ENCODE results near the gene SEC16A. TPM values are rescaled to one million over a fixed set of nuclear protein-coding genes. Genes with fewer than 3 reads are reported as not detected.

SEC16A gene
- total RNA-seq, 6 experiments from 2014 or later = 46.9 to 108 (median 72.0) TPM

- H3K4me1 ChIP-seq = no peaks in the 10 kb centered on the region
- H3K27me3 ChIP-seq = no peaks in the 10 kb centered on the region
- ATAC-seq (no peak), DNase-seq (no peak)
- 92% methylated on average over 5 of the region's 51 CpGs for WGBS (ENCODE audit: insufficient coverage, low coverage, low lambda C conversion rate, missing lambda C conversion rate)
- TF ChIP-seq POLR2A (IDR thresholded peaks at IDR 0.05) = no peak
- no peak for TF ChIP-seq CTCF (IDR thresholded peaks at IDR 0.05)
- intact Hi-C loops (cut with DNase I) = no loop called here
- H3K36me3 ChIP-seq = peaks cover 0 to 94% (median 48%) of the 10 kb centered on the region in 4 donors
- H3K27ac ChIP-seq = no peak overlapping the region
- no peak overlapping the region for H3K4me3 ChIP-seq
- no peaks in the 10 kb centered on the region for H3K9me3 ChIP-seq
Observed at GRCh38 chr9:136505406-136506403, 22.9 kb upstream of the SEC16A start.

DNA sequence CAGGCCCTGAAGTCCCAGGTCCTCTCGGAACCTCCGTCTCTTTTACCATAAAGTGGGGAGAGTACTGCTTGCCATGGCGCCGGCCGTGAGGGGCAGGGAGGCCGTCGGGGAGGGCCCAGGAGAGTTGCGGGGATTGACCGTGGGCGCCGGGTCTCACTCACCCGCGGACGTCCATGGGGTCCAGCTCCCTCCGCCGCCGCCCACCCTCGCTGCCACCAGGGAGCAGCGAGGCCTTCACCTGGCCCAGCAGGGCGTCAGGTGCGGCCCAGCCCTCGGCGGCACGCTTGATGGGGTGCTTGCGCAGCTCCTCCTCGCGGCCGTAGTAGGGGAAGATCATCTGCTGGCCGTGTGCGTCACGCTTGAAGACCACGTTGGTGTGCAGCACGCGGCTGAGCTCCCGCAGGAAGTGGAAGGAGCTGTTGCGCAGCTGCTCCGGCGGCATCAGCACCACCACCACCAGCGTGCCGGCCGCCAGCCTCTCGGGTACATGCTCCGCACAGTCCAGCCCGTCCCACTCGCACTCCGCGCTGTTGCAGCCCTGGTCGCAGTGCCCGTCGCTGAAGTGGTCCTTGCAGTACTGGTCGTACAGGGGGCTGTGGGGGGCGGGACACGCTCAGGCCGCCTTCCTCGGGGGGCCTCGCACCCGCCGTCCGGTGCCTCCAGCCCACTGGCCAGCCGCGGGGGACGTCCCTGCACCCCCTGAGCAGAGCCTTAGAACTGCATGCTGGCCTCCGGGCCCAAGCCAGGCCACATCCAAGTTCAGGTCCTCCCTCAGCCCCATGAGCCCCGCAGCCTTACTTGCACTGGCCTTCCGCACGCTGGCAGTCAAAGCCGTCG, 21.9 kb upstream of the SEC16A start:
- Histone ChIP-seq H3K9me3 (no peaks in the 10 kb centered on the region), H3K4me3 (no peak overlapping the region), H3K4me1 (no peaks in the 10 kb centered on the region), H3K27me3 (no peaks in the 10 kb centered on the region), H3K36me3 (peaks cover 0 to 94% (median 49%) of the 10 kb centered on the region in 4 donors), H3K27ac (no peak overlapping the region)
- WGBS (ENCODE audit: insufficient coverage, low coverage, low lambda C conversion rate, missing lambda C conversion rate) = no CpG with 5 or more reads among the region's 68 CpGs
- no peak for DNase-seq
- intact Hi-C loops (cut with DNase I) = no loop called here
- TF ChIP-seq POLR2A (IDR thresholded peaks at IDR 0.05) (no peak), CTCF (IDR thresholded peaks at IDR 0.05) (no peak)
- ATAC-seq = no peak

- no peaks in the 10 kb centered on the region for H3K9me3 ChIP-seq
- intact Hi-C loops (cut with DNase I) = no loop called here
- no peak overlapping the region for H3K4me3 ChIP-seq
- TF ChIP-seq CTCF (IDR thresholded peaks at IDR 0.05) (no peak), POLR2A (IDR thresholded peaks at IDR 0.05) (no peak)
- ATAC-seq (no peak), DNase-seq (no peak)
- WGBS (ENCODE audit: insufficient coverage, low coverage, low lambda C conversion rate, missing lambda C conversion rate) = 61% methylated on average over 8 of the region's 33 CpGs
- H3K27ac ChIP-seq = no peak overlapping the region
- H3K36me3 ChIP-seq = peaks cover 0 to 91% (median 45%) of the 10 kb centered on the region in 4 donors
- no peaks in the 10 kb centered on the region for H3K27me3 ChIP-seq
- H3K4me1 ChIP-seq = no peaks in the 10 kb centered on the region
Observed at GRCh38 chr9:136502940-136503550, 20.2 kb upstream of the SEC16A start.

GRCh38 chr9:136502196-136502595, 19.4 kb upstream of the SEC16A start:
- no peak for ATAC-seq
- Histone ChIP-seq H3K27me3 (no peaks in the 10 kb centered on the region), H3K9me3 (no peaks in the 10 kb centered on the region), H3K27ac (no peak overlapping the region), H3K4me1 (no peaks in the 10 kb centered on the region), H3K4me3 (no peak overlapping the region), H3K36me3 (peaks cover 0 to 90% (median 45%) of the 10 kb centered on the region in 4 donors)
- TF ChIP-seq POLR2A (IDR thresholded peaks at IDR 0.05) = no peak
- no peak for TF ChIP-seq CTCF (IDR thresholded peaks at IDR 0.05)
- intact Hi-C loops (cut with DNase I) = no loop called here
- whole genome bisulfite sequencing (ENCODE audit: insufficient coverage, low coverage, low lambda C conversion rate, missing lambda C conversion rate) = 100% methylated on average over 5 of the region's 38 CpGs
- no peak for DNase-seq
